Measurements from ENCODE around the gene OPALIN. TPM values are rescaled to one million over a fixed set of nuclear protein-coding genes. Genes with fewer than 3 reads are reported as not detected.

The OPALIN gene
- total and polyA plus RNA-seq, 10 of the 15 experiments (the other 5 are each of a cell fraction or from before 2014, with no cell fraction given): not detected

GRCh38 chr10:96327462-96327861, 31.3 kb downstream of the OPALIN start (continued):
- no peak for TF ChIP-seq SREBF2 (IDR thresholded peaks at IDR 0.05; ENCODE audit: low read length)
- TF ChIP-seq MEF2B (IDR thresholded peaks at IDR 0.05; ENCODE audit: partially characterized antibody, poor library complexity, severe bottlenecking): no peak

GRCh38 chr10:96325719-96326373, 33.0 kb downstream of the OPALIN start:
- H3K4me1 ChIP-seq (ENCODE audit: control insufficient read depth, insufficient read depth, low read length): peaks cover 16% of the 10 kb centered on the region
- no peaks in the 10 kb centered on the region for H3K79me2 ChIP-seq (ENCODE audit: control insufficient read depth, insufficient read depth, low read length)
- intact Hi-C loops (cut with micrococcal nuclease; ENCODE audit: unreplicated experiment) (no loop called here), in situ Hi-C loops (cut with MboI) (loop anchor here (10.0 kb wide), 1 partner anchor 301 kb away; no protein-coding TSS in a partner anchor)
- ATAC-seq (peak; percentile 98), DNase-seq (ENCODE audit: low read depth, low spot score) (peak; percentile 23), FAIRE-seq (peak; percentile 89)
- H3K27me3 ChIP-seq (replicated peaks in 1 of 2; ENCODE audit: control insufficient read depth in 2 of 2, insufficient read depth in 2 of 2, low read length in 1 of 2): no peaks in the 10 kb centered on the region; a peak in 1 of 4 replicates
- H3K36me3 ChIP-seq (ENCODE audit: control insufficient read depth in 2 of 2, insufficient read depth in 2 of 2, low read length in 1 of 2): no peaks in the 10 kb centered on the region
- no TSS peak for BruUV-seq (replicated peaks)
- ChIA-PET RAD21 (ENCODE audit: unreplicated experiment) (interaction anchor here (1.2 kb wide), 1 partner anchor 96 kb away, joined by 5 read pairs; no protein-coding TSS in a partner anchor), SMC1A (ENCODE audit: uncharacterized antibody, unreplicated experiment) (interaction anchor here (0.7 to 0.8 kb wide), 2 partner anchors 35 to 309 kb away, joined by 3 to 5 read pairs; no protein-coding TSS in a partner anchor), CTCF (interaction anchor here (0.6 to 1.0 kb wide), 6 partner anchors 8 to 354 kb away, joined by 3 to 5 read pairs (median 4); no protein-coding TSS in a partner anchor), POLR2A (no interaction called here)
- no peaks in the 10 kb centered on the region for H3K9me3 ChIP-seq (replicated peaks; ENCODE audit: control insufficient read depth, insufficient read depth, low read length)
- peak overlapping the region; percentile 42; the same call in 1 of the 2 replicates for H3K27ac ChIP-seq (ENCODE audit: control insufficient read depth, insufficient read depth)
- H3K9ac ChIP-seq (ENCODE audit: control insufficient read depth, insufficient read depth, low read length): no peak overlapping the region
- H2AFZ ChIP-seq (ENCODE audit: control insufficient read depth, low read depth, low read length): no peak overlapping the region
- peak overlapping the region; percentile 57 for H3K4me2 ChIP-seq (ENCODE audit: control insufficient read depth, insufficient read depth)
- no peak overlapping the region for H3K4me3 ChIP-seq
- no peaks in the 10 kb centered on the region for H4K20me1 ChIP-seq (ENCODE audit: control insufficient read depth, insufficient read depth)
- WGBS (ENCODE audit: insufficient coverage, insufficient replicate concordance, low lambda C conversion rate, missing lambda C conversion rate): 8% methylated on average over 4 of the region's 4 CpGs
- no peak for TF ChIP-seq YBX1 (IDR thresholded peaks at IDR 0.05)
- TF ChIP-seq BMI1 (IDR thresholded peaks at IDR 0.05; ENCODE audit: borderline replicate concordance): no peak
- no peak for TF ChIP-seq SP1 (IDR thresholded peaks at IDR 0.05; ENCODE audit: low read depth, low read length)
- TF ChIP-seq, protein P1, sequence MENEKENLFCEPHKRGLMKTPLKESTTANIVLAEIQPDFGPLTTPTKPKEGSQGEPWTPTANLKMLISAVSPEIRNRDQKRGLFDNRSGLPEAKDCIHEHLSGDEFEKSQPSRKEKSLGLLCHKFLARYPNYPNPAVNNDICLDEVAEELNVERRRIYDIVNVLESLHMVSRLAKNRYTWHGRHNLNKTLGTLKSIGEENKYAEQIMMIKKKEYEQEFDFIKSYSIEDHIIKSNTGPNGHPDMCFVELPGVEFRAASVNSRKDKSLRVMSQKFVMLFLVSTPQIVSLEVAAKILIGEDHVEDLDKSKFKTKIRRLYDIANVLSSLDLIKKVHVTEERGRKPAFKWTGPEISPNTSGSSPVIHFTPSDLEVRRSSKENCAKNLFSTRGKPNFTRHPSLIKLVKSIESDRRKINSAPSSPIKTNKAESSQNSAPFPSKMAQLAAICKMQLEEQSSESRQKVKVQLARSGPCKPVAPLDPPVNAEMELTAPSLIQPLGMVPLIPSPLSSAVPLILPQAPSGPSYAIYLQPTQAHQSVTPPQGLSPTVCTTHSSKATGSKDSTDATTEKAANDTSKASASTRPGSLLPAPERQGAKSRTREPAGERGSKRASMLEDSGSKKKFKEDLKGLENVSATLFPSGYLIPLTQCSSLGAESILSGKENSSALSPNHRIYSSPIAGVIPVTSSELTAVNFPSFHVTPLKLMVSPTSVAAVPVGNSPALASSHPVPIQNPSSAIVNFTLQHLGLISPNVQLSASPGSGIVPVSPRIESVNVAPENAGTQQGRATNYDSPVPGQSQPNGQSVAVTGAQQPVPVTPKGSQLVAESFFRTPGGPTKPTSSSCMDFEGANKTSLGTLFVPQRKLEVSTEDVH (IDR thresholded peaks at IDR 0.05; ENCODE audit: low read depth, partially characterized antibody): no peak
- TF ChIP-seq SREBF2 (IDR thresholded peaks at IDR 0.05; ENCODE audit: low read length): no peak
- no peak for TF ChIP-seq PAX8 (IDR thresholded peaks at IDR 0.05)
- 0 out of 2 replicates have a peak, but pooled peaks have one; percentile 42 for TF ChIP-seq GABPA (IDR thresholded peaks at IDR 0.05; ENCODE audit: low read depth)
- TF ChIP-seq RELA (IDR thresholded peaks at IDR 0.05; ENCODE audit: borderline replicate concordance, partially characterized antibody): no peak
- no peak for TF ChIP-seq SUZ12 (IDR thresholded peaks at IDR 0.05; ENCODE audit: unreplicated experiment)
- no peak for TF ChIP-seq MEF2B (IDR thresholded peaks at IDR 0.05; ENCODE audit: partially characterized antibody, poor library complexity, severe bottlenecking)
- no peak for TF ChIP-seq YY1 (IDR thresholded peaks at IDR 0.05; ENCODE audit: low read depth, low read length)
- TF ChIP-seq WRNIP1 (IDR thresholded peaks at IDR 0.05; ENCODE audit: borderline replicate concordance, low read depth, low read length): no peak
- no peak for TF ChIP-seq RFX5 (IDR thresholded peaks at IDR 0.05; ENCODE audit: low read depth, low read length)
- no peak for TF ChIP-seq ZBED1 (IDR thresholded peaks at IDR 0.05; ENCODE audit: borderline replicate concordance)
- TF ChIP-seq CREB1 (IDR thresholded peaks at IDR 0.05; ENCODE audit: low read depth): 0 out of 2 replicates have a peak, but pooled peaks have one; percentile 26
- peak; percentile 95 for TF ChIP-seq JUNB (IDR thresholded peaks at IDR 0.05)
- TF ChIP-seq BCLAF1 (IDR thresholded peaks at IDR 0.05): no peak

Measured in GM12878 (cell line).